Measurements from ENCODE around the gene KRTAP2-2. TPM values are rescaled to one million over a fixed set of nuclear protein-coding genes. Genes with fewer than 3 reads are reported as not detected.

KRTAP2-2 gene
- total RNA-seq, 2 experiments from 2014 or later = not detected

GRCh38 chr17:41029633-41030245, 25.3 kb downstream of the KRTAP2-2 start, which contains the start of gene KRTAP1-4:
Gene KRTAP1-4 (minus strand): TSS chr17:41030195. CDS start chr17:41030078, 117 bp downstream.
- DNase-seq = no peak
- Histone ChIP-seq H3K9me3 (ENCODE audit: control insufficient read depth in 1 of 2, insufficient read depth in 1 of 2, low read length in 2 of 2) (no peaks in the 10 kb centered on the region), H3K36me3 (ENCODE audit: insufficient read depth, low read length) (no peaks in the 10 kb centered on the region), H3K4me3 (ENCODE audit: low read length) (no peak within 1 kb of the TSS), H3K4me1 (ENCODE audit: insufficient read depth, low read length) (no peaks in the 10 kb centered on the region), H3K27ac (ENCODE audit: low read depth in 1 of 2, low read length in 2 of 2) (no peak within 1 kb of the TSS), H3K27me3 (ENCODE audit: control insufficient read depth in 1 of 2, insufficient read depth in 2 of 2, low read length in 2 of 2) (peaks cover 2 to 4% of the 10 kb centered on the region in 2 experiments)
- no peak for ATAC-seq (ENCODE audit: poor library complexity)
- H3K36me3 Mint-ChIP-seq (ENCODE audit: low read depth) = no peaks in the 10 kb centered on the region
- no peak within 1 kb of the TSS for H3K4me3 Mint-ChIP-seq
- H3K4me1 Mint-ChIP-seq (ENCODE audit: low read depth) = no peaks in the 10 kb centered on the region
- POLR2A ChIA-PET = interaction anchor here (0.6 kb wide), 1 partner anchor 12 kb away, joined by 3 read pairs; no protein-coding TSS in a partner anchor
- no peaks in the 10 kb centered on the region for H3K9me3 Mint-ChIP-seq
- TF ChIP-seq CTCF (IDR thresholded peaks at IDR 0.05) = no peak
- peaks cover 51% of the 10 kb centered on the region for H3K27me3 Mint-ChIP-seq
- intact Hi-C loops (cut with DNase I, micrococcal nuclease) = no loop called here
- CTCF ChIA-PET = no interaction called here
- H3K27ac Mint-ChIP-seq = no peak within 1 kb of the TSS

- peaks cover under 1 to 4% of the 10 kb centered on the region in 2 experiments for H3K27me3 ChIP-seq (ENCODE audit: control insufficient read depth in 1 of 2, insufficient read depth in 2 of 2, low read length in 2 of 2)
- H3K4me1 ChIP-seq (ENCODE audit: insufficient read depth, low read length) = no peaks in the 10 kb centered on the region
- H3K27ac ChIP-seq (ENCODE audit: low read depth in 1 of 2, low read length in 2 of 2) = no peak within 1 kb of the TSS
- Mint-ChIP-seq H3K9me3 (peaks cover 3% of the 10 kb centered on the region), H3K27me3 (peaks cover 51% of the 10 kb centered on the region), H3K36me3 (ENCODE audit: low read depth) (no peaks in the 10 kb centered on the region), H3K4me1 (ENCODE audit: low read depth) (no peaks in the 10 kb centered on the region), H3K4me3 (no peak within 1 kb of the TSS), H3K27ac (no peak within 1 kb of the TSS)
- H3K4me3 ChIP-seq (ENCODE audit: low read length) = no peak within 1 kb of the TSS
- intact Hi-C loops (cut with DNase I, micrococcal nuclease) = no loop called here
- no peaks in the 10 kb centered on the region for H3K9me3 ChIP-seq (ENCODE audit: control insufficient read depth in 1 of 2, insufficient read depth in 1 of 2, low read length in 2 of 2)
- DNase-seq = no peak
- ChIA-PET CTCF (no interaction called here), POLR2A (no interaction called here)
- no peak for ATAC-seq (ENCODE audit: poor library complexity)
- no peaks in the 10 kb centered on the region for H3K36me3 ChIP-seq (ENCODE audit: insufficient read depth, low read length)
- no peak for TF ChIP-seq CTCF (IDR thresholded peaks at IDR 0.05)
Measured at GRCh38 chr17:41026715-41027471, 28.1 kb downstream of the KRTAP2-2 start, which contains the start of gene KRTAP1-5. Gene KRTAP1-5 (minus strand): TSS chr17:41027208. CDS start chr17:41027155, 53 bp downstream.

GRCh38 chr17:41024697-41025096, 30.3 kb downstream of the KRTAP2-2 start:
- no peaks in the 10 kb centered on the region for H3K4me1 Mint-ChIP-seq (ENCODE audit: low read depth)
- H3K9me3 Mint-ChIP-seq = peaks cover 3% of the 10 kb centered on the region
- DNase-seq = no peak
- intact Hi-C loops (cut with DNase I, micrococcal nuclease) = no loop called here
- H3K36me3 ChIP-seq (ENCODE audit: insufficient read depth, low read length) = no peaks in the 10 kb centered on the region
- no peak for ATAC-seq (ENCODE audit: poor library complexity)
- no peaks in the 10 kb centered on the region for H3K9me3 ChIP-seq (ENCODE audit: control insufficient read depth in 1 of 2, insufficient read depth in 1 of 2, low read length in 2 of 2)
- no peaks in the 10 kb centered on the region for H3K36me3 Mint-ChIP-seq (ENCODE audit: low read depth)
- H3K4me3 ChIP-seq (ENCODE audit: low read length) = no peak overlapping the region
- H3K4me1 ChIP-seq (ENCODE audit: insufficient read depth, low read length) = no peaks in the 10 kb centered on the region
- no peak overlapping the region for H3K27ac Mint-ChIP-seq
- H3K4me3 Mint-ChIP-seq = no peak overlapping the region
- ChIA-PET CTCF (no interaction called here), POLR2A (no interaction called here)
- H3K27me3 Mint-ChIP-seq = peaks cover 35% of the 10 kb centered on the region
- no peak overlapping the region for H3K27ac ChIP-seq (ENCODE audit: low read depth in 1 of 2, low read length in 2 of 2)
- no peak for TF ChIP-seq CTCF (IDR thresholded peaks at IDR 0.05)
- peaks cover 0 to 4% of the 10 kb centered on the region in 2 experiments for H3K27me3 ChIP-seq (ENCODE audit: control insufficient read depth in 1 of 2, insufficient read depth in 2 of 2, low read length in 2 of 2)
